ENCODE results near the gene ADGRB2.

Gene ADGRB2

GRCh38 chr1:31679676-31680230 is 84.4 kb downstream of the ADGRB2 start:
- H3K36me3 ChIP-seq (ENCODE audit: control insufficient read depth in 2 of 2, insufficient read depth in 1 of 2, low read length in 2 of 2): no peaks in the 10 kb centered on the region
- no peak overlapping the region for H3K27ac ChIP-seq (ENCODE audit: extremely low read depth, low read depth, low read length)
- CTCF ChIA-PET: interaction anchor here (0.8 to 1.5 kb wide), 3 partner anchors 15 to 47 kb away, joined by 4 to 8 read pairs (median 5); no protein-coding TSS in a partner anchor
- H3K4me3 ChIP-seq (ENCODE audit: low read depth, low read length): no peak overlapping the region
- no peaks in the 10 kb centered on the region for H3K4me1 ChIP-seq (ENCODE audit: control insufficient read depth, insufficient read depth, low read length)
- TF ChIP-seq ZNF768 (tag by site-specific recombination; IDR thresholded peaks at IDR 0.05) (no peak), ZNF837 (tag by site-specific recombination; IDR thresholded peaks at IDR 0.05) (no peak), SP7 (tag by site-specific recombination; IDR thresholded peaks at IDR 0.05) (no peak), OSR2 (tag by site-specific recombination; IDR thresholded peaks at IDR 0.05) (no peak), ZNF677 (tag by site-specific recombination; IDR thresholded peaks at IDR 0.05) (no peak), ZBTB10 (tag by site-specific recombination; IDR thresholded peaks at IDR 0.05) (no peak), ZNF26 (tag by site-specific recombination; IDR thresholded peaks at IDR 0.05) (no peak), ZSCAN4 (tag by site-specific recombination; IDR thresholded peaks at IDR 0.05) (no peak), BCL11A (tag by site-specific recombination; IDR thresholded peaks at IDR 0.05; ENCODE audit: low read depth) (no peak), ZNF157 (tag by site-specific recombination; IDR thresholded peaks at IDR 0.05) (no peak)
- H3K9me3 ChIP-seq (ENCODE audit: control insufficient read depth, insufficient read depth, low read depth, low read length): no peaks in the 10 kb centered on the region
- POLR2A ChIA-PET: no interaction called here

GRCh38 chr1:31679091-31679490 is 85.0 kb downstream of the ADGRB2 start:
- no peak for TF ChIP-seq ZNF560 (tag by site-specific recombination; IDR thresholded peaks at IDR 0.05; ENCODE audit: borderline replicate concordance)
- TF ChIP-seq ZNF26 (tag by site-specific recombination; IDR thresholded peaks at IDR 0.05): no peak
- peak; percentile 68 for TF ChIP-seq SCRT2 (tag by site-specific recombination; IDR thresholded peaks at IDR 0.05)
- 0 out of 2 replicates have a peak, but pooled peaks have one; percentile 14 for TF ChIP-seq ZNF692 (tag by site-specific recombination; IDR thresholded peaks at IDR 0.05)
- TF ChIP-seq ZNF24 (tag by site-specific recombination; IDR thresholded peaks at IDR 0.05): no peak
- TF ChIP-seq MYNN (tag by site-specific recombination; IDR thresholded peaks at IDR 0.05; ENCODE audit: borderline replicate concordance): peak; percentile 72
- CTCF ChIA-PET: interaction anchor here (0.6 to 1.5 kb wide), 4 partner anchors 14 to 62 kb away, joined by 3 to 8 read pairs (median 4); no protein-coding TSS in a partner anchor
- Histone ChIP-seq H3K4me3 (ENCODE audit: low read depth, low read length) (no peak overlapping the region), H3K4me1 (ENCODE audit: control insufficient read depth, insufficient read depth, low read length) (no peaks in the 10 kb centered on the region), H3K36me3 (ENCODE audit: control insufficient read depth in 2 of 2, insufficient read depth in 1 of 2, low read length in 2 of 2) (no peaks in the 10 kb centered on the region), H3K27ac (ENCODE audit: extremely low read depth, low read depth, low read length) (no peak overlapping the region), H3K9me3 (ENCODE audit: control insufficient read depth, insufficient read depth, low read depth, low read length) (no peaks in the 10 kb centered on the region)
- POLR2A ChIA-PET: no interaction called here
